WTC11 (cell line): Measurements from ENCODE around the gene TLK1.

Source experiments
- CTCF ChIP-seq: fragments of 200-600 bp; IDR thresholded peaks from 2 replicates; pipeline ENCODE4 v1.8.0; 2022; ENCODE audit warnings: antibody characterized with exemption
- GABPB1 ChIP-seq: sonication (generic); formaldehyde crosslinking; IDR thresholded peaks from 2 replicates; pipeline ENCODE4 v1.8.1; 2023; ENCODE audit warnings: mild to moderate bottlenecking, missing genetic modification reagents
- NFYB ChIP-seq: sonication (generic); formaldehyde crosslinking; conservative IDR thresholded peaks from 2 replicates; pipeline ENCODE4 v1.8.0; 2022; ENCODE audit warnings: low read depth, missing genetic modification reagents
- PREB ChIP-seq: sonication (generic); formaldehyde crosslinking; IDR thresholded peaks from 2 replicates; pipeline ENCODE4 v1.8.1; 2022; ENCODE audit warnings: mild to moderate bottlenecking, missing genetic modification reagents, moderate library complexity, borderline replicate concordance
- SP1 ChIP-seq: sonication (generic); formaldehyde crosslinking; conservative IDR thresholded peaks from 2 replicates; pipeline ENCODE4 v1.8.1; 2022; ENCODE audit warnings: missing genetic modification reagents
- STAT6 ChIP-seq: sonication (generic); formaldehyde crosslinking; conservative IDR thresholded peaks from 2 replicates; pipeline ENCODE4 v1.8.1; 2023; ENCODE audit warnings: mild to moderate bottlenecking, low read depth, missing genetic modification reagents, moderate library complexity
- ZNF416 ChIP-seq: fragments of 250-450 bp; sonication (Bioruptor Pico); IDR thresholded peaks from 2 replicates; pipeline ENCODE4 v1.9.0; 2021; ENCODE audit warnings: mild to moderate bottlenecking, inconsistent platforms

GRCh38 chr2:171016125-171016524 lies 144.6 kb downstream of the TLK1 start:
- no peak for TF ChIP-seq STAT6 (CRISPR knock-in tag)
- no peak for TF ChIP-seq PREB
- no peak for TF ChIP-seq NFYB (CRISPR knock-in tag)
- no peak for TF ChIP-seq CTCF
- no peak for TF ChIP-seq ZNF416
- TF ChIP-seq GABPB1 (CRISPR knock-in tag) = no peak
- TF ChIP-seq SP1 (CRISPR knock-in tag) = no peak
